ENCODE measurements around the gene ATP13A3.

The ATP13A3 gene

DNA sequence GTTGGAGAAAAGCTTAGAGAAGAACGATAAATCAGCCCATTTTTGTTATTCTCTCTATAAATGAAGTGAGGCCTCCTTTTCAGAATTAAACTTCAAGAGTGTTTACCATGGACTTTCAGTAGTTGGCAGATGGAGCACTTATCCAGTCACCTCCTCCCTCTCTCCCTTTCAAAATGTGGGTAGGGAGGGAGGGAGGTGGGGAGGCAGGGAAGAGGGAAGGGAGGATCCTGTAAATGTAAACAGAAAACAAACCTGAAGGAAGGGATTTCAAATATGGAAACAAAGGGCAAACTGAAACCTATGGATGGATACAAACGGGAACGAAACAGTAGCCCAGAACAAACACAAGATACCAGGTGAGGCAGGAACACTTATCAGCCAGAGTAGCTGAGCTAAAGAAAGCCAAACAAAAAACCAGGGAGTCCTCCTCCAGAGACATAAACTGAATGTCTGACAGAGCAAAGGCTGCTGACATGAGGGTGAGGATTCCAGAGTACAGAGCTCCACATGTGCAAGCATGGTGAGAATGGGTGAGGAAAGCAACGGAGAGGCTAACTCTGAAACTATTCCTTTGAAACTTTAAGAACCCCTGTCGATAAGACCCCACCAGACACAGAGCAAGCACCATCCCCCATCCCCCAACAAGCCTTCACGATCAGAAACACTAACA is 46.8 kb downstream of the ATP13A3 start:
- no peak for DNase-seq (ENCODE audit: low spot score)

DNA sequence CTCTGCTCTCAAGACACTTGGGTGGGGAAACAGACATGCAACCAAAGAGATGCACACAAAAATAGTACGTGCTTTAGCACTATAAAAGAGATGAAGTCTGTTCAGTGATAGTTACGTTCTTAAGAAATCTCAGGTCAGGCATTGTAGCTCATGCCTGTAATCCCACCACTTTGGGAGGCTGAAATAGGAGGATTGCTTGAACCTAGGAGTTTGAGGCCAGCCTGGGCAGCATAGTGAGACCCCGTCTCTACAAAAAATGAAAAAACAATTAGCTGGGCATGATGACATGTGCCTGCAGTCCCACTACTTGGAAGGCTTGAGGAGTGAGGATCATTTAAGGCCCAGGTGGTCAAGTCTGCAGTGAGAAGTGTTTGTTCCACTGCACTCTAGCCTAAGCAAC is 52.3 kb downstream of the ATP13A3 start:
- no peak for DNase-seq (ENCODE audit: low spot score)

DNA sequence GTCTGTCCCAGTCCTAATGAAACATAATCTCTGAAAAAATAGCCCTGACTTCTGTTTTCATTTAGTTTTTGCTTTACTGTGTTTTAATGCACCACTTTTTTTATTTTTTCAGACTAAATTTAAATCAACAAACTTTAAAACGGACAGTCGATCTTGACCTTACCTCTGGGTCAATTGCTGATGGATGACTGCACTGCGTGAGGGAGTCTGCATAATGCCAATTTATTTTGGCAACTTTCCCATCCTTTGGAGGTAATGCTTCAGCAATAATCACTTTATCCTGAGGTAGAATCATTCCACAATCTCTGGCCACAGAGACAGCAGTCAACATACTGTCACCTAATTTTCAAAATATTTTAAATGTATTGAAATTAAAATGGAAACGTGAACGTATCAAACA is 55.2 kb downstream of the ATP13A3 start:
- DNase-seq (ENCODE audit: low spot score), result no peak

DNA sequence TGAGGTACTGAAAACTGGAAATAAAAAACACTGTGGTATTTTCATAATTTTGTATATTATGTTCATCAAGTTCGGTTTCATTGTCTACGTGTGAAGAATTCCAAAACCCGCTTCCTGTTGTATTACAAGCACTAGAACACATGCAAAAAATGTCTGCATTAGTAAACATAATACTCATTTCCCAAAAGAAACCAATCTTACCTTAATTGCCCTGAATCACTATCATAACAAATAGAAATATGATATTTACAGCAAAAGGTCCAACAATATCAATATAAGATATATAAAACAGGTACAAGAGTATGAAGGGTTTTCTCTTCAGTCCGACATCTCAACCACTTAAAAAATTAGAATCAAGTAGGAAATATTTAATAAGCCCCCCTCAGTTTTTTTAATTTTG is 61.4 kb downstream of the ATP13A3 start:
- no peak for DNase-seq (ENCODE audit: low spot score)

DNA sequence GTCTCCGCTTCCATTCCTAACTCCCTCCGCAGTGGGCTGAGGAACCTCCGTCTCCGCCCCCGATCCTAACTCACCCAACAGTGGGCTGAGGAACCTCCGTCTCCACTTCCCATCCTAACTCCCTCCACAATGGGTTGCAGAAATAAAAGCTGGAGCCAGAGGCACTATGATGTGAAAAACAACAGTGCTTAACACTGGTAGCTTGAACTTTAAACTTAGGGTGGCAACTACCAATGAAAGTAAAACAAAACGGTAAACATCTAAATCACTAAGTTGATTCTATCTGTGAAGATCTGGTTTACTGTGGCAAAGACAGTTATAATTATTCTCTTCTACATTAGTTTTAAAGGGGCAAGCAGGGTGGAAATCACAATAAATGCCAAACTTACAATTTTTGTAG is 61.8 kb downstream of the ATP13A3 start:
- DNase-seq (ENCODE audit: low spot score), result no peak

DNA sequence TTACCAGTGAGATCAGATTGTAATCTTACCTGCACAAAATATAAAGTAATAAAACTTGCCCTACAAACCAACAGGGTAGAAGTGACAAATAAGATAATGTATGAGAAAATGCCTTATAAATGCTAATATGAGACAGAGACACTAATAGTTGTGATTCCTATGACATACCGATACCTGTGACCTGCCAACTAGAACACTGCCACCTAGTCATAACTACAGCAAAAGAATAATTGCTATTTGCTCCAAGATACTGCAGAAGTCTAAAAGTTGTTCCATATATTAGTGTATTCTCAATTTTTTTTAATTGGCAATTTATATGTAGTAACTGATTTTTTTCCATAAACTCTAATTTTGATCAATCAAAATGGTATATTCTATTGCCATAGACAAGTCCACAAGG is 62.4 kb downstream of the ATP13A3 start:
- no peak for DNase-seq (ENCODE audit: low spot score)

DNA sequence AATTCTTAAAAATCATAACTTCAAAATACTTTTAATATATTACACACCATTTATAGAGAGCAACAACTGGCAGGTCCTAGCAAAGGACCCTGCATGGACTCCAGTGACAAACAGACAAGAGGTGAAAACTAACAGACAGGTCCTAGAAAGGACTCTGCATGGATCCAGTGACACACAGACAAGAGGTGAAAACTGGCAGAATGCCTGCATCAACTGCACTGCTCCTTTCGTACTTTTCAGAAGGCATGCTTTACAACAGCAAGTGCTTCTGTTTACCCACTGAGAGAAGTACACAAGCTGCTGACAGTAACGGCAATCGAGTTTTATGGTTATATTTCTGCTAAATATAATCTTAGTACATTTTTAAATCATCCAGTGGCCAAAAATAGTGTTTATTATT is 63.5 kb downstream of the ATP13A3 start:
- peak; percentile 14 for DNase-seq (ENCODE audit: low spot score)

DNA sequence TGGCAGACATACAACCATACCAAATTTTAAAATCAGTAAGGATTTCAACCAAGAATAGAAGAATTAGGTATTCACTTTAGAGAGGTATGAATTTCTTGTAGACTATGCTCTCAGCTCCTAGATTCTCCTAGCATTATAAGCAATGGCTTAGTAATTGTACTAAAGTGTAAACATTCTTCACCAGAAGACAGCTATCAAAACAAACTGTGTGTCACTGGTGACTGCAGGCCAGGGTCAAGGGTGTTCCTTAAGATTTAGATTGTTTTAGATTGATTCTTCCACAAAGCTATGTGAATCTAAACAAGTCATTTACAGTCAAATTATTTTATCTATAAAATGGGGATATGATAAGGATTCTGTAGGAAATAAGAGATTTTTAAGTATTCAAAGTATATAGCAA is 64.6 kb downstream of the ATP13A3 start:
- no peak for DNase-seq (ENCODE audit: low spot score)

DNA sequence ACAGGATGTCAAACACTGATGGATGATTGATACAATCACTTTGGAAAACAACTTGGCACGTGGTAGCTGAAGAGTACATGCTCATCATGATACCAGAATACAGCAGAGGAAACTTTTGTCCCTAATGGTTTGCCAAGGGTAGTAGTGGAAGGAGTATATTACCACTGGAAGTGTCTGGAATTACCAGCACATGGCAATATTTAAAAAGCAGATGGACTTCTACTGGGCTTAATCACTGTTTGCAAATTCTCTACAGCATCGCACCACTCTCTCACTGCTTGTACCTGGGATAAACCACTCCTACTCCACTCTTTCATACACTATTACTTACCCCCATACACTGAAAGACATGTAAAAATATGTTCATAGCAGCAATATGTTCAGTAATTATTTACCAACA is 68.1 kb downstream of the ATP13A3 start:
- DNase-seq (ENCODE audit: low spot score), result no peak

DNA sequence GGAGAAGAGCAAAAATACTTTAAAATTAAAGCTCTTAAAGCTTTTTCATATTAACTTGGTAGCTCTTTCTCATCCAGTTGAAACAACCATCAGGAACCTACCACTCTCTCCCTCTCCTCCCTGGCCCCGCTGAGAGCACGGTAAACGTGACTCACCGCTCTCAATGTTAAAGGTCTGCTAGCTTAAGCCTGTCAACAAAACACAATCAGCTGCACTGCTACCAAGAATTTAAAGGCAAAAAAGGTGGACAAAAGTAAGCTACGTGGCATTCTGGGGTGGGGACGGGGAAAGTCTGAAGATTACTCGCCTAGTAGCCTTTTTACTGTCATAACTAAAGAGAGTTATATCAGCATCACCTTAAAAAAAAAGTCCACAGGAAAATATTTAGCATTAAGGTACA is 79.4 kb downstream of the ATP13A3 start:
- DNase-seq (ENCODE audit: low spot score), result no peak

DNA sequence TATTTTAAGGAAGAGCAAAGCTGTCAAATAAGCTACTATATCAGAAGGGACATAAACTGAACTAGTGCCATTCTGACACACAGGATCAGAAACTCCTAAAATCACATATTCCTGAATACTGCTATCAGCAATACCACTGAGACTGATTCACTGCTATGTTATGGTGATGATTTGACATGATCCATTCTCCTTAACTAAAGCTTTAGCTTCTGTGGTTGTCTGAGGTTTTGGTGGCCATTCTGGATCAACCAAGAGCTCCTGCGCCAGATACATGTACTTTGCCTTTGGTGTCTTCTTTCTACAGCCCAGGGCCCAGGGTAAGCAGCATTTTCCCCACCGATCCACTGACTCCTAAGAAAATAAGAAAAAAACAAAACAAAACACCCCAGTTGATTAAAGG is 81.0 kb downstream of the ATP13A3 start:
- DNase-seq (ENCODE audit: low spot score), result no peak

DNA sequence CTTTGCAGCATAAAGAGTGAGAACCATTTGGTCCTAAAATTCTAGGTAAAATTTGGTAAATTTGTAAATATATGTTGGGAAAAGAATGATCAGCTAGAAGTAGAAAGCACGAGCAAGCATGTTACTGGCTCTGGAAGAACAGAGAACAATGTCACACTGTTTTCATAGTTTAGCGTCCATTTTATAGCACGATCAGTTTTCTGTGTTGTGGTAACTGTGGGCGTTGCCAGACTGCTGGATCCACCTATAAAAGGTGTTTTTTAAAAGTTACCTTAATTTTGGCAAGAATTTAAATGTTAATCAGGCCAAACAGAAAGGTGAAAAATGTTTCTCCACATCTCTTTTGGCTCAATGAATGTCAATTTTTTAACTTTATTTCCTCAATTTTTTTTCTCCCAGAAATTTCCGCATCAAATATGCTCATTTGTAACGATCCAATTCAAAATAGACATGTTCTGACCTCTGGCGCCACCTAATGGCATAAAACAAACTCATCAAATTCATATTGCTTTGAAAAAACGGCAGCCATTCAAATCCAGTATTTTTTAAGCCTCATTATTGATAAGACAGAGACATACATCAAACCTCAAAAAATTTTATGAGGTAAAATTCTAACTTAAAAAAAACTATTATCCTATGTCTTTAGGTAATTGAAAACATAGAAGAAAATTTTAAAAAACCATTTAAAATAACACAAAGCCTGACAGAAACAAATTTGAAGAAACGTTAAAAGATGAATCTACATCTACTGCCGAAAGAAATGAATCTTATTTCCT is 82.2 kb downstream of the ATP13A3 start:
- DNase-seq (ENCODE audit: low spot score), result peak; percentile 62

DNA sequence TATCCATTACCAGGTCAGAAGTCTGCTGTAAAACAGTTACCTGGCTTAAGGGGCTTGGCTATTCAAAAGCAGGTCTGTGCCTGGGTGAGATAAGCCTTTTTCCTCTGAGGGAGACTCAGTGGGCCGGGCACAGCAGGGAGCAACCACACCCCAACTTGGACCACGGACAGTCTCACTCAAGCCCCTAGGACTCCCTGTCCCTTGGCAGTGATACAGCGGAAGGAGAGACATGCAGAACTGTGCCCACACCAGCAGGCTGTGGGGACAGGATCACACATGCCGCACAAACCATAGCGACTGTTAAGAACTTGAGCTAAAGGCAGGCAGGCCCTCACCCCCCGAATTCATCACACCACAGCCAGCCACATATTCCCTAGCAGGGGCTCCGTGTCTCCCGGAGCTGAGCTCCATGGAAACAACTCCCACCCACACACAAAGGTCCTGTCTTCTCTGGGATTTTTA is 84.9 kb downstream of the ATP13A3 start:
- no peak for DNase-seq (ENCODE audit: low spot score)

DNA sequence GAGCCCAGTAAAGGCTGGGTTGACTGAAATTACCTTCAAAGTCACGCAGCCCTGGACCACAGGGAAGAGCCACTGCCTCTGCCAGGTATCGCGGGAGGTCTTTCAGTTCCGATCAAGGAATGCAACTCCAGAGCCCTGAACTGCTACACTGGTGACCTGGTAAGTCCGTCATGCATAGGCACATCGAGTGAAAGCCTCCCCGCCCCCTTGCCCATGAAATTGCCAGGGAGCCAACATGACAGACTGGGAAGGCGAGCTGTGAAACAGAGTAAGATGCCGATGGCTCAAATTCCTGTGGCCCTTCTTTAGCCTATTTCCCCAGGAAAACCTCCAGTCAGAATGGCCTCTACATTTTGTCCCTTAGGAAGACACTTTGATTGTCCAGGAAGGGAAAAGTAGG is 85.5 kb downstream of the ATP13A3 start:
- DNase-seq (ENCODE audit: low spot score), result no peak

DNA sequence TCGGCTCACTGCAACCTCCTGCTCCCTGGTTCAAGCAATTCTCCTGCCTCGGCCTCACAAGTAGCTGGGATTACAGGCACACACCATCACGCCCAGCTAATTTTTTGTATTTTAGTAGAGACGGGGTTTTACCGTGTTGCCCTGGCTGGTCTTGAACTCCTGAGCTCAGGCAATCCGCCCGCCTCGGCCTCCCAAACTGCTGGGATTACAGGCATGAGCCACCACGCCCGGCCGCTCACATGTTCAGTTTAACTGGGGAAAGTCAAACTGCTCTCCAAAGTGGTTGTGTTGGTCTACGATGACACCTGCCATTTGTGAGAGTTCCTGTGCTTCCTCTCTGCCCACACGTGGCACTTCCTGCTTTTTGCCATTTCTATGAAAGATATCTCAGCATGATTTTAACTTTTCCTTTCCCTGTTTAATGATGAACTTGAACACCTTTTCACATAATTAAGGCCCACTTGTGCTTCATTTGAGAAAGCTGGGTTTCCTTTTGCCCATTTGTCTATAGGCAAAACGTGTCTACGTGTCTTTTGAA is 86.9 kb downstream of the ATP13A3 start:
- no peak for DNase-seq (ENCODE audit: low spot score)

DNA sequence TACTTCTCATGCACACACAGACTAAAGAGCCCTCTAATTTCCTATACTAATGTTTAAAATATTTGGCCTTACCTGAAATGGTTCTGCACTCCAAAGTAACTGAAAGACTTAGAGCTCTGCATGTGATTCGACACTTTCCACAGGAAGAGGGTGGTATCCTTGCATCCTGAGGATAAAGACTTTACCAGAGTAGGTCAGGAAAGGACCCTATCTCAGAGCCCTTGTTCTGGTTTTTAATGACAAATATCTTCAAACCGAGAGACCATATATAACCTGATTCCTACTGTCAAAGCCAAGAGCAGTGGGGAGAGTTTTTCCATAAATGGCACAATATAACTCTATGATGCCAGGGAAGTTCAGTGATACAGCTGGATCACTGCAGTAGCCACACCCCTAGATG is 87.6 kb downstream of the ATP13A3 start, which contains the start of gene GP5:
GP5 (minus strand) TSS at position 101 of the 400 bp plus-strand sequence. CDS start 984 bp downstream, outside the sequence.
- no peak for DNase-seq (ENCODE audit: low spot score)

DNA sequence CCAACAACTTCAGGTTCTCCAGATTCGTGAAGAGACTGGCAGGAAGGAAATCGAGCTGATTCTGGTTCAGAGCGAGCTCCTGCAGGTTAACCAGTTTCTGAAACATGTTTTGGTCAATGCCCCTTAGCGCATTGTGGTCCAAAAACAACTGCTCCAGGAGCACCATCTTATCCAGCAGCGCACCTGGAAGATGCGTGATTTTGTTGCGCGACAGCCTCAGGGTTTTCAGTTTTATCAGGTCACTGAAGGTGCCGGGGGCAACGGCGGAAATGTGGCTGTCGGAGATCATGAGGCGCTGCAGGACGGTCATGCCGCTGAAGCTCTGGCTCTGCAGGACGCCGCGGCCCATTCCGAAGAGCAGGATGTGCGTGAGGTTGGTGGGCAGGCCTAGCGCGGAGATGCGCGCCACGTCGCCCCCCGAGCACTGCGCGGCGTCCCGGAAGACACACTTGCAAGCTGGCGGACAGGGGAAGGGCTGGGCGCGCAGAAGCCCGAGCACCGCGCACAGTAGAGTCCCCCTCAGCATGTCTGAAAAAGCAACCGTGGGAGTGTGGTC is 89.0 kb downstream of the ATP13A3 start:
- DNase-seq (ENCODE audit: low spot score), result no peak

DNA sequence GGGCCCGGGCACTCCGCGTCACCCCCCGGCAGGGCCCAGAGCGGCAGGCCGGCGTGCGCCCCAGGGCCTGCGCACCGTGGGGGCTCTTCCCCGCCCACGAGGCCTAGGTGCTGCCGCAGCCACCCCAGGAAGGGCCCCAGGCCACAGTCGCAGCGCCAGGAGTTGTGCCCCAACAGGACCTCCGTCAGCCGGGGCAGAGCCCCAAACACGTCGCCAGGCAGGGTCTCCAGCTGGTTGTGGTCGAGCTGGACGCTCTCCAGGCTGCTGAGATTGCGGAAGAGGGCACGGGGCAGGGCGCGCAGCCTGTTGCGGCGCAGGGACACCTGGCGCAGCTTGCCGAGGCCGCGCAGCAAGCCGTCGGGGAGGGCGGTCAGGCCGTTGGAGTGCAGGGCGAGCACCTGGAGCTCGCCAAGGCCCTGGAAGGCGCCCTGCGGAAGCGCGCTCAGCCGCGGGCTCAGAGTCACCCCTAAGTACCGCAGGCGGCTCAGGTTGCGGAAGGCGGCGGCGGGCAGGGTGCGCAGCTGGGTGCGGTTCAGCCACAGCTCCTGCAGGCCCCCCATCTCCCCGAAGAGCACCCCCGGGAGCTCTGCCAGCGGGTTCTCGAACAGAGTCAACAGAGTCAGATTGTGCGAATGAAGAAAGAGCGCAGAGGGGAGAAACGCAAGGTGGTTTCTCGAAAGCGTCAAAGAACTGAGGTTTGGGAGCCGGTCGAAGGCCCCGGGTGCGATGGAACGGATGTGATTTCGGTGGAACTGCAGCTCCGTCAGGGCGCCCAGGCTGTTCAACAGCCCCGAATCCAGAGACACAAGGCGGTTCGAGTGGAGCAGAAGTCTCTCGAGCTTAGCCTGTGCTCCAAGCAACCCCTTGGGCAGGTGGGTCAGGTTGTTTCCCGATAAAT is 89.7 kb downstream of the ATP13A3 start:
- no peak for DNase-seq (ENCODE audit: low spot score)

DNA sequence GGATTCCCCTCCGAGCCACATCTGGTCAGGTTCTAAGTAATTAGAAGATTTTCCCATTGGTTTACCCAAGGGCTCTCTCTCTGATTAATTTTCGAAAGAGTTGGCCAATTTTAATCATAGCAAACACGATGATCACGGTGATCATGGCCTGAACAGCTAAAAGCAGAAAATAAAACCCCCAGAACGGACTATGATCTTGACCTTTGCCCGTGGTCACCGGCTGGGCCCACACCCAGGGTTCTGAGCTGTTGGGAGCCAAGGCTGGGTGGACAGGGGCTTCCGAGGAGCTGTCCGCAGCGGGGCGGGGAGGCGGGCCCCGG is 90.3 kb downstream of the ATP13A3 start:
- no peak for DNase-seq (ENCODE audit: low spot score)

DNA sequence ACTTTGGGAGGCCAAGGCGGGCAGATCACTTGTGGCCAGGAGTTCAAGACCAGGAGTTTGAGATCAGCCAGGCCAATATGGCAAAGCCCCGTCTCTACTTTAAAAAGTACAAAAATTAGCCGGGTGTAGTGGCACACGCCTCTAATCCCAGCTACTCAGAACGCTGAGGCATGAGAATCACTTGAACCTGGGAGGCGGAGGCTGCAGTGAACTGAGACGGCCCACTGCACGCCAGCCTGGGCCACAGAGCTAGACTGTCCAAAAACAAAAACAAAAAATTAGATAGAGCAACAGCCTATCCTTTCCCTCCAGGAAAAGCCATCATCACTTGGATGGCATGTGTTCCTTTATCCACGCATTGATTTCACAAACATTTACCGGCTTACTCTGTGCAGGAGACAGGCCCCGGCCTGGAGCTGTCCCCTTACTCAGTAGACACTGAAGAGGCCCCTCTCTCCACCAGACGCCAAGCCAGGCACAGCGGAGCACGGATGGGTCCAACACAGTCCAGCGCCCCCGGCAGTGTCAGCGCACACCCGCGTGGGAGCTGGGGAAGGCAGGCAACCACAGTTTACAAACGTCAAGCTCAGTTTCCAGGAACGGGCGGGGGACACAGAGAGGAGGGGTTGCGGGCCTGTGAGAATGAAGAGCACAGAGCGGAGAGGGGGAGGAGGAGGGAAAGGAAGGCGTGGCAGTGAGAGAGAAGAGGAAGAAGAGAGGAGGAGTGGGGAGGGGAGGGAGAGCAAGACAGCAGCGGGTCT is 90.8 kb downstream of the ATP13A3 start:
- no peak for DNase-seq (ENCODE audit: low spot score)

DNA sequence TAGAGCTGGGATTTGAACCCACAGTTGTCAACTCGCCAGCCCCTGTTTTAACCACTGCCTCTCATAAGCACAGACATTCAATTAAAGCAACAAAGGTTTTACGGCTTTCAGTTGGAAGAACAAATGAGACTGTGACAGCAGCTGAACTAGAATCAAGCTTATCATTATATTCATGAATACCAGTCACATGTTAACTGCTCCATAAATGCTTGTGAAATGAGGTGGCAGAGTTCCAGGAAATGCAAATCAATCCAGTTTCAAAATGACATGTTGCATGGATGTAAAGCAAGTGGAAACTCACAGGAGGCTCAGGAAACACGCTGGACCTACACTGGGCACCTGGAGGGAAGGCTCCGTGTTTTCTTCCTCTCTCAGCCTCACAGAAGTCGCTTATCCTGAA is 91.6 kb downstream of the ATP13A3 start:
- DNase-seq (ENCODE audit: low spot score), result no peak

All from cerebellar cortex (tissue), 1 donor.